MM.1S (cell line): Measurements from ENCODE around the gene ZBTB39.

Experiments used
- DNase-seq: peaks from one replicate; pipeline ENCODE4 v3.0.0-alpha.2; 2015
- H2AFZ ChIP-seq: fragments of 300-600 bp; sonication (generic); 2 replicates; pipeline ENCODE4 v1.6.0; 2016; ENCODE audit warnings: antibody characterized with exemption, low read length
- H3F3A ChIP-seq: fragments of 300-600 bp; sonication (generic); 2 replicates; pipeline ENCODE4 v1.6.1; 2016; ENCODE audit warnings: mild to moderate bottlenecking, antibody characterized with exemption, low read length, moderate library complexity, mixed read lengths; ENCODE audit not compliant: insufficient read depth
- H3K27ac ChIP-seq: fragments of 300-600 bp; sonication (generic); 2 replicates; pipeline ENCODE4 v1.5.1; 2016; ENCODE audit warnings: mild to moderate bottlenecking, low read length
- H3K27me3 ChIP-seq: fragments of 300-600 bp; sonication (generic); replicated peaks from 2 replicates; pipeline ENCODE4 v1.6.0; 2016; ENCODE audit warnings: low read length; ENCODE audit not compliant: insufficient read depth
- H3K36me3 ChIP-seq: fragments of 300-600 bp; sonication (generic); replicated peaks from 2 replicates; pipeline ENCODE4 v1.6.1; 2016; ENCODE audit warnings: mild to moderate bottlenecking, low read length, mixed read lengths; ENCODE audit not compliant: insufficient read depth
- H3K4me1 ChIP-seq: fragments of 300-600 bp; sonication (generic); 2 replicates; pipeline ENCODE4 v1.6.1; 2016; ENCODE audit warnings: low read length, mixed read lengths
- H3K4me2 ChIP-seq: fragments of 300-600 bp; sonication (generic); 2 replicates; pipeline ENCODE4 v1.6.0; 2016; ENCODE audit warnings: low read depth, low read length
- H3K4me3 ChIP-seq: fragments of 300-600 bp; sonication (generic); 2 replicates; pipeline ENCODE4 v1.5.1; 2016; ENCODE audit warnings: low read length, mixed read lengths
- H3K79me2 ChIP-seq: fragments of 300-600 bp; sonication (generic); 2 replicates; pipeline ENCODE4 v1.6.1; 2016; ENCODE audit warnings: mixed run types, low read length, mixed read lengths
- H3K9ac ChIP-seq: fragments of 300-600 bp; sonication (generic); 2 replicates; pipeline ENCODE4 v1.6.1; 2016; ENCODE audit warnings: low read length, mixed read lengths
- H3K9me2 ChIP-seq: fragments of 300-600 bp; sonication (generic); replicated peaks from 2 replicates; pipeline ENCODE4 v1.6.1; 2016; ENCODE audit warnings: mild to moderate bottlenecking, low read length, mixed read lengths; ENCODE audit not compliant: insufficient read depth
- H3K9me3 ChIP-seq: fragments of 300-600 bp; sonication (generic); replicated peaks from 2 replicates; pipeline ENCODE4 v1.6.1; 2016; ENCODE audit warnings: mild to moderate bottlenecking, low read length, mixed read lengths; ENCODE audit not compliant: insufficient read depth
- H4K20me1 ChIP-seq: fragments of 300-600 bp; sonication (generic); 2 replicates; pipeline ENCODE4 v1.6.1; 2016; ENCODE audit warnings: mild to moderate bottlenecking, low read length, moderate library complexity, mixed read lengths; ENCODE audit not compliant: insufficient read depth
- CTCF ChIP-seq: fragments of 300-600 bp; sonication (generic); IDR thresholded peaks from 2 replicates; pipeline ENCODE4 v1.5.1; 2016; ENCODE audit warnings: antibody characterized with exemption, low read length, mixed read lengths
- EZH2 ChIP-seq: fragments of 300-600 bp; sonication (generic); optimal IDR thresholded peaks from 2 replicates; pipeline ENCODE3; 2017; ENCODE audit warnings: low read depth, mild to moderate bottlenecking, antibody characterized with exemption, low read length, mixed read lengths
- EZH2phosphoT487 ChIP-seq: fragments of 300-600 bp; sonication (generic); IDR thresholded peaks from 2 replicates; pipeline ENCODE4 v1.6.1; 2018; ENCODE audit warnings: antibody characterized with exemption, low read length

The ZBTB39 gene

DNA sequence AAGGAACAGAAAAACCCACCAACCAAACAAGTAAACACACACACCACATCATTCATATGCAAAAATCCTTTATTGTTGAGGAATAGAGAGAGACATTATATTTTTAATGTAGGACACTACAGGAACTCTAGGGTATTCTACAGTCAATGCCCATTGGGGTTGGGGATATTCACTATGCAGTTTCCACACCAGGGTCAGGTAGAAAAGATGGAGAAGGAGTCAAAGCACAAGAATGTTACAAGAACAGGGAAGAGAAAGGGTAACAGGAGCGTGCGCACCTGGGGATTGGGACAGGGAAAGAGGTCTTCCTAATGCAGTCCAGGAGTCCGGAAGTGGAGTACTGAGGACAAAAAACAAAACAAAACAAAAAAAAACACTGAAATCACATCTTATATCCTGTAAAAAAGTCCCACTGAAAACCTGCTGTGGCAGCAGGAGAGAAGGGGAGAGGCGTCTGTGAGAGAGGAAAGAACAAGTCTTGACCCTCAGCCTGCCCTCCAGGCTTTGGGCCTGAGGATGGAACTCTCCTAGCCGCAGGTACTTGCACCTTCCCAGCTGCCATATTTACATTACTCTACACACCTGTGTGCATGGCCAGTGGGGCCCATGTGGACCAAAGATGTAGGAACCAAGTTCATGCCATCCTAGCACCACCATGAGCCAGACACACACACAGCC lies 3.7 kb upstream of the ZBTB39 start:
- H3K27ac ChIP-seq = no peak overlapping the region
- no peaks in the 10 kb centered on the region for H3K9me3 ChIP-seq
- no peaks in the 10 kb centered on the region for H3K9me2 ChIP-seq
- TF ChIP-seq CTCF (no peak), EZH2phosphoT487 (no peak), EZH2 (no peak)
- H2AFZ ChIP-seq = no peak overlapping the region
- no peaks in the 10 kb centered on the region for H3K36me3 ChIP-seq
- DNase-seq = no peak
- peaks cover 18% of the 10 kb centered on the region; the same call in 1 of the 2 replicates for H3K27me3 ChIP-seq
- H3K79me2 ChIP-seq = peaks cover 10% of the 10 kb centered on the region
- H3F3A ChIP-seq = no peaks in the 10 kb centered on the region
- H4K20me1 ChIP-seq = no peaks in the 10 kb centered on the region
- no peak overlapping the region for H3K4me3 ChIP-seq
- H3K9ac ChIP-seq = no peak overlapping the region
- H3K4me1 ChIP-seq = peaks cover 12% of the 10 kb centered on the region
- H3K4me2 ChIP-seq = no peak overlapping the region

DNA sequence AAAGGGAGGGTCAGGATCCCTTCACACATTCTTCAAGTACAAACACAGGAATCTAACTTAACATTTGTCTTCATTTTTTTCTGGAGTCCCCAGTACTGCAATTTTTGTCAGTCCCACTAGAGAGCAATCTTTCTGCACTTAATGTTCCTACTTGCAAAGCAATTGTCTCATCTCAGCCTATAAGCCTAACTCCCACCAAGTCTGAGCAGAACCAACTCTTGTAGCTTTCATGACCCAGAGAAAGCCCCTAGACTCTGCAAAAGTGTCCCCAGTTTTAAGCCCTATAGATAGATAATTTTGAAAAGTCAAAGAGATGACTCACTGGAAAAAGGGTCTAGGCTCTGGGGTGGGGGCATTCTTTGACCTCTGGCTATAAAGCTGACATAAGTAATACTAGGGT lies 1.8 kb upstream of the ZBTB39 start:
- Histone ChIP-seq H3K9me2 (no peaks in the 10 kb centered on the region), H3K79me2 (peaks cover 30% of the 10 kb centered on the region), H3K9ac (no peak overlapping the region), H3K9me3 (no peaks in the 10 kb centered on the region), H3K4me1 (peaks cover 16% of the 10 kb centered on the region), H3K36me3 (peaks cover 5% of the 10 kb centered on the region; the same call in 1 of the 2 replicates), H3K27ac (no peak overlapping the region), H3F3A (no peaks in the 10 kb centered on the region), H4K20me1 (no peaks in the 10 kb centered on the region), H2AFZ (no peak overlapping the region), H3K4me3 (no peak overlapping the region), H3K4me2 (no peak overlapping the region), H3K27me3 (peaks cover 5% of the 10 kb centered on the region; the same call in 1 of the 2 replicates)
- DNase-seq = peak; percentile 65
- no peak for TF ChIP-seq EZH2
- peak; percentile 65 for TF ChIP-seq CTCF
- TF ChIP-seq EZH2phosphoT487 = no peak

GRCh38 chr12:57006809-57007475 lies 596 bp upstream of the ZBTB39 start:
- Histone ChIP-seq H4K20me1 (no peaks in the 10 kb centered on the region), H3K79me2 (peaks cover 32% of the 10 kb centered on the region), H3K9me2 (no peaks in the 10 kb centered on the region), H3K4me1 (peaks cover 15% of the 10 kb centered on the region), H3K27me3 (no peaks in the 10 kb centered on the region), H3K9ac (peak overlapping the region; percentile 14; the same call in 1 of the 2 replicates), H3K27ac (no peak overlapping the region), H3K36me3 (peaks cover 5% of the 10 kb centered on the region; the same call in 1 of the 2 replicates), H2AFZ (peak overlapping the region; percentile 71), H3K4me2 (peak overlapping the region; percentile 48), H3K4me3 (peak overlapping the region; percentile 31; the same call in 1 of the 2 replicates), H3K9me3 (no peaks in the 10 kb centered on the region), H3F3A (no peaks in the 10 kb centered on the region)
- no peak for DNase-seq
- no peak for TF ChIP-seq EZH2
- TF ChIP-seq EZH2phosphoT487 = no peak
- no peak; the same call in 1 of the 2 replicates for TF ChIP-seq CTCF
